Activated CD4-positive, alpha-beta T cell treated with anti-CD3 and anti-CD28 coated beads for 36 hours (primary cell): ENCODE results near the gene DUS2. TPM values are rescaled to one million over a fixed set of nuclear protein-coding genes. Genes with fewer than 3 reads are reported as not detected.
"Not testable (repeated sequence)": the region's sequence is repeated elsewhere in the genome, so short reads cannot be mapped to it uniquely, and the experiment has no call there.

Experiments
- ATAC-seq: fragments of 200-7000 bp; cut with Tn5 transposase; one replicate; pipeline ENCODE4 v1.10.0; 2021; ENCODE audit warnings: mild to moderate bottlenecking, moderate library complexity
- CTCF ChIA-PET: fragments of 350-600 bp; sonication (Branson Sonifier 250); formaldehyde crosslinking; loops from one replicate; lab custom pipeline; 2021; ENCODE audit warnings: antibody characterized with exemption; lab: Charles Lee
- POLR2A ChIA-PET: fragments of 350-600 bp; sonication (Branson Sonifier 250); formaldehyde crosslinking; loops from one replicate; lab custom pipeline; 2021; ENCODE audit warnings: antibody characterized with exemption, inconsistent platforms; lab: Charles Lee
- DNase-seq: peaks from one replicate; pipeline ENCODE4 v3.0.0-alpha.2; 2020
- H3K27ac Mint-ChIP-seq: one replicate; pipeline ENCODE4 v1.8.0; 2021; ENCODE audit warnings: mixed read lengths
- H3K27me3 Mint-ChIP-seq: one replicate; pipeline ENCODE4 v1.8.0; 2021; ENCODE audit warnings: mixed read lengths
- H3K36me3 Mint-ChIP-seq: one replicate; pipeline ENCODE4 v1.8.0; 2021; ENCODE audit warnings: low read depth, mixed read lengths
- H3K4me1 Mint-ChIP-seq: one replicate; pipeline ENCODE4 v1.8.0; 2021; ENCODE audit warnings: mixed read lengths
- H3K4me3 Mint-ChIP-seq: one replicate; pipeline ENCODE4 v1.8.0; 2021; ENCODE audit warnings: mild to moderate bottlenecking, moderate library complexity, mixed read lengths
- H3K9me3 Mint-ChIP-seq: one replicate; pipeline ENCODE4 v1.8.0; 2021; ENCODE audit warnings: low read depth, mixed read lengths
- intact Hi-C, 2 experiments: fragments of 100-400 bp; cut with DNase I in 1 of 2; cut with micrococcal nuclease in 1 of 2; formaldehyde crosslinking; loops; one replicate each; pipeline versions ENCODE4 v1.14.2 to v1.15.1; 2022 to 2024; cut with DNase I, micrococcal nuclease
- total RNA-seq, 2 experiments: library from RNA; stranded (reverse); gene quantifications; one replicate each; pipeline ENCODE4 v1.2.3, GENCODE V29; 2021

DUS2 gene
- total RNA-seq, 2 experiments from 2014 or later = 29.5 to 33.1 TPM

DNA sequence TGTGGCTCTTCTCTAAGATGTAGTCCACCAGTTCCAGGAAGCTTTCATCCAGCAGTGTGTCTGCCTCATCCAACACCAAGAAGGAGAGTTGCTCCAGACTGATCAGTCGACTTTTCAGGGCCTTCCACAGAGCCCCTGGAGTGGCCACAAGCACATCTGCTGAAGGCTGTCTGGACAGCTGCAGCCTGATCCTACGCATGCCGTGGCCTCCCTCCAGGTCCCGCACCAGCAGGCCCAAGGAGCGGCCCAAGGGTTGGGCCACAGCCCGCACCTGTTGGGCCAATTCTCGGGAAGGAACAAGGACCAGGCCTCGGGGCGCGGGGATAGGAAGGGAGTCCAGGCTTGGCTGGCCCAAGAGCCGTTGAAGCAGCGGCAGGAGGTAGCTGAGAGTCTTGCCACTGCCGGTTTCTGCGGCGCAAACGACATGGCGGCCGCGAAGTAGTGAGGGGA lies 781 bp upstream of the DUS2 start:
- ATAC-seq (peak; percentile 23), DNase-seq (no peak)
- Mint-ChIP-seq H3K36me3 (peaks cover 20% of the 10 kb centered on the region), H3K27me3 (no peaks in the 10 kb centered on the region), H3K4me1 (peaks cover 23% of the 10 kb centered on the region), H3K9me3 (no peaks in the 10 kb centered on the region), H3K4me3 (peak overlapping the region; percentile 95), H3K27ac (peak overlapping the region; percentile 97)
- intact Hi-C loops = loop anchor here (1.0 to 2.0 kb wide), 4 partner anchors 30 to 216 kb away; partner anchors contain the start of genes CENPT (in 1 of the 2), EDC4 (in 1 of the 2), NUTF2 (in 1 of the 2) and RANBP10 (in 1 of the 2)
- ChIA-PET CTCF (interaction anchor here (0.7 to 2.0 kb wide), 11 partner anchors 12 to 208 kb away, joined by 3 to 7 read pairs (median 3); no protein-coding TSS in a partner anchor), POLR2A (interaction anchor here (0.6 to 3.5 kb wide), 4 partner anchors 23 to 216 kb away, joined by 3 to 21 read pairs (median 4); partner anchors contain the start of genes DPEP2, RANBP10 and TSNAXIP1)

DNA sequence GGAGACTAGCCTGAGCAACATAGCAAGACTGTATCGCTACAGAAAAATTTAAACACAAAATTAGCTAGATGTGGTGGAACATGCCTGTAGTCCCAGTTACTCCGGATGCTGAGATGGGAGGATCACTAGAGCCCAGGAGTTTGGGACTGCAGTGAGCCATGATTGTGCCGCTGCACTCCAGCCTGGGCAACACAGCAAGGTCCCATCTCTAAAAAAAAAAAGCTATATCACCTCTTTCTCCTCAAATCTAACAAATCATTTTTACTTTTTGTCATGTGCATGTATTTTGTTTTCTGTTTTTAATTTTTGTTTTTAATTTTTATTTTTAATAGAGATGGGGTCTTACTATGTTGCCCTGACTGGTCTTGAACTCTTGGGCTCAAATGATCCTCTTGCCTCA lies 5.9 kb downstream of the DUS2 start:
- CTCF ChIA-PET = interaction anchor here (0.6 to 3.5 kb wide), 5 partner anchors 9 to 696 kb away, joined by 3 to 16 read pairs (median 4); no protein-coding TSS in a partner anchor
- ATAC-seq = no peak

DNA sequence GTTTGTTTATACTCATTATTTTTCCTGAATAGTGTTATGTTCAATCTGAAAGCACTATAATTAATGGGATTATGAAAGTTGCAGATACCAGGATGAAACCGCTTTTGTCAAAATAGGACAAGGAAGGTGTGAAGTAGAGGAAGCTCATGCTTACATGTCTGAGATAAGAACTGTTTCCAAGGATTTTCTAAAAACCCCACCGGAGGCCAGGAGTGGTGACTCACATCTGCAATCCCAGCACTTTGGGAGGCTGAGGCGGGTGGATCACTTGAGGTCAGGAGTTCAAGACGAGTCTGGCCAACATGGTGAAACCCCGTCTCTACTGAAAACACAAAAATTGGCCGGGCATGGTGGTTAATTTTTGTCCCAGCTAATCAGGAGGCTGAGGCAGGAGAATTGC lies 7.0 kb downstream of the DUS2 start:
- ATAC-seq, POLR2A ChIA-PET, H3K9me3 Mint-ChIP-seq, H3K27me3 Mint-ChIP-seq, intact Hi-C loops, H3K27ac Mint-ChIP-seq, H3K4me1 Mint-ChIP-seq, H3K4me3 Mint-ChIP-seq, DNase-seq: not testable (repeated sequence)
- peaks cover 25% of the 10 kb centered on the region for H3K36me3 Mint-ChIP-seq
- CTCF ChIA-PET = interaction anchor here (0.6 to 3.5 kb wide), 2 partner anchors 10 to 49 kb away, joined by 3 to 16 read pairs; no protein-coding TSS in a partner anchor

More for the DNA sequence above, 5.9 kb downstream of the DUS2 start:
- H3K4me1 Mint-ChIP-seq = peaks cover 6% of the 10 kb centered on the region
- DNase-seq = no peak
- peaks cover 22% of the 10 kb centered on the region for H3K36me3 Mint-ChIP-seq
- intact Hi-C loops = no loop called here
- no peaks in the 10 kb centered on the region for H3K9me3 Mint-ChIP-seq
- H3K4me3 Mint-ChIP-seq = no peak overlapping the region
- no peaks in the 10 kb centered on the region for H3K27me3 Mint-ChIP-seq
- H3K27ac Mint-ChIP-seq = no peak overlapping the region
- POLR2A ChIA-PET = interaction anchor here (0.7 kb wide), 1 partner anchor 16 kb away, joined by 6 read pairs; no protein-coding TSS in a partner anchor

DNA sequence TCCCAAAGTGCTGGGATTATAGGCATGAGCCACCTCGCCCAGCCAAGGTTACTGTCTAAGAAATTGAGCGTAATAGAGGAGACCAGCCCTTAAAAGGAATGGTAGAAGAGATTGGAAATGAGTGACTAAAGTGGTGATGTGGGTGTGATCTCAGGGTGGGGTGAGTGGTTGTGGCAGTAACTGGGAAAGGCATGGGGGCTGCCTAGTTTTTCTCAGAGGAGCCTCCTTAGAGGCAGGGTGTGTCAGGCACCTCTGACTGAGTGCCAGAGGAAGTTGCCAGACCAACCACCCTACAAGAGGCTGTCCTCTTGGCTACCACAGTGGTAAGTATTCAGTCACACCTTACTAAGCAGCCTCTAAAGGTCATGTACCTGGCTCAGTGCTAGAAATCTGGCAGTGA lies 8.9 kb downstream of the DUS2 start:
- intact Hi-C loops = no loop called here
- Mint-ChIP-seq H3K9me3 (no peaks in the 10 kb centered on the region), H3K36me3 (peaks cover 20% of the 10 kb centered on the region), H3K27ac (no peak overlapping the region), H3K27me3 (no peaks in the 10 kb centered on the region), H3K4me3 (no peak overlapping the region), H3K4me1 (no peaks in the 10 kb centered on the region)
- ChIA-PET POLR2A (no interaction called here), CTCF (interaction anchor here (0.6 to 1.3 kb wide), 2 partner anchors 9 to 33 kb away, joined by 3 read pairs; partner anchors contain the start of genes DDX28 and DUS2)
- ATAC-seq (peak; percentile 60), DNase-seq (no peak)

DNA sequence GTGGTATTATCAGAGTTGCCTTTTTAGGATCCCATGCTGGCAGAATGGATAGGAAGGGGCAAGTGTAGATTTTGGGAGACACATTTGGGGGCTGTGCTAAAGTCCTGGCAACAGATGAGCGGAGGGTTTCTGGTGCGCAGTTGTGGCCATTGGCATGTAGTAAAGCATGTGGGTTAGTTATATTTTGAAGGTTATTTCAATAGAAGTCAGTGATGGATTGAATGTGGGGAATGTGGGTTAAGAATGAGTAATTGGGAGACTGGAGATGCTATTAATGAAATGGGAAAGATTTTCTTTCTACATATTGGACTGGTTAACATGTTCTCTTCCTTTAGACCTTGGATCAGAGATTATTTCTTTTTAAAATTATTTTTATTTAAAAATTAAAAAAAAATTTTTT lies 10.0 kb downstream of the DUS2 start:
- CTCF ChIA-PET = no interaction called here
- H3K9me3 Mint-ChIP-seq = no peaks in the 10 kb centered on the region
- DNase-seq (no peak), ATAC-seq (no peak)
- H3K27me3 Mint-ChIP-seq = no peaks in the 10 kb centered on the region
- intact Hi-C loops = no loop called here
- peaks cover 17% of the 10 kb centered on the region for H3K36me3 Mint-ChIP-seq
- H3K27ac Mint-ChIP-seq = peak overlapping the region; percentile 56
- POLR2A ChIA-PET = no interaction called here
- H3K4me3 Mint-ChIP-seq = no peak overlapping the region
- no peaks in the 10 kb centered on the region for H3K4me1 Mint-ChIP-seq

DNA sequence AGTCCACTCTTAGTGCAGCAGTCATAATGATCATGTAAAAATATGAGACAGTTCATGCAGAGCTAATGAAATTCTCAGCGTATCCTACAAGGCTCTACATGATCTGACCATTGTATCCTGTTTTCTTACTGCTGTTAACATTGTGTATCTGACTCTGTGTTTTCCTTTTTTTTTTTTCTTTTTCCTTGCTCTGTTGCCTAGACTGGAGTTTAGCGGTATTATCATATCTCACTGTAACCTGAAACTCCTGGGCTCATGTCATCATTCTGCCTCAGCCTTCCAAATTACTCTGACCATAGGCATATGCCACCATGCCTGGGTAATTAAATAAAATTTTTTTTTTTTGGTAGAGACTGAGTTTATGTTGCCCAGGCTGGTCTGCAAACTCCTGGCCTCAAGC lies 12.1 kb downstream of the DUS2 start:
- CTCF ChIA-PET = interaction anchor here (0.8 to 0.9 kb wide), 2 partner anchors 100 to 296 kb away, joined by 3 to 6 read pairs; no protein-coding TSS in a partner anchor
- H3K36me3 Mint-ChIP-seq = peaks cover 23% of the 10 kb centered on the region

DNA sequence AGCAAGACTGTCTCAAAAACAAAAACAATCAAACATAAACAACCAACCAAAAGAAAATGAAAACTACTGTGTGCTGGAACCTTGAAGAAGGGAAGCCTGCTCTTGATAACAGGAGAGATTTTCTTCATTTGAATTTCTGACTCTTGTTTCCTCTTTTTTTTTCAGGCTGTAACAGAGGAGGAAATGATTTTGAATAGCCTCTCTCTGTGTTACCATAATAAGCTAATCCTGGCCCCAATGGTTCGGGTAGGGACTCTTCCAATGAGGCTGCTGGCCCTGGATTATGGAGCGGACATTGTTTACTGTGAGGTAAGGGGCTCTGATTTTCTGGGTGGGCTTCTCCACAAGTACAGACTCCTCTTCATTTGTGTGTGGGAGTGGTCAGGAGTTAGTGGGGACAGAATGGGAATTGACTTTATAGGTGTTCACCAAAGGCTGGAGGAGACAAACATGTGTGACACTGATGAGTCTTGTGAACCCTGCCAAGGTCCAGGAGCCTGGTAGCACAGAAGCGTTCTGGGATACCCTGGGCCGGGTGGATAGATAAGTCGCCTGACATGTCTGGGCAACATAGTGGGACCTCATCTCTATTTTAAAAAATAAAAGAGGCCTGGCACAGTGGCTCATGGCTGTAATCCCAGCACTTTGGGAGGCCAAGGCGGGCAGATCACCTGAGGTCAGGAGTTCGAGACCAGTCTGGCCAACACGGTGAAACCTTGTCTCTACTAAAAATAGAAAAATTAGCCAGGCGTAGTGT lies 14.9 kb downstream of the DUS2 start:
- ATAC-seq = no peak
- H3K4me3 Mint-ChIP-seq = no peak overlapping the region
- H3K36me3 Mint-ChIP-seq = peaks cover 25% of the 10 kb centered on the region
- ChIA-PET CTCF (interaction anchor here (1.2 to 1.3 kb wide), 2 partner anchors 10 to 47 kb away, joined by 3 to 6 read pairs; no protein-coding TSS in a partner anchor), POLR2A (no interaction called here)
- H3K9me3 Mint-ChIP-seq = no peaks in the 10 kb centered on the region
- no peak overlapping the region for H3K27ac Mint-ChIP-seq
- H3K4me1 Mint-ChIP-seq = peaks cover 7% of the 10 kb centered on the region
- H3K27me3 Mint-ChIP-seq = no peaks in the 10 kb centered on the region
- no peak for DNase-seq
- intact Hi-C loops = no loop called here

More for the DNA sequence above, 12.1 kb downstream of the DUS2 start:
- H3K9me3 Mint-ChIP-seq = no peaks in the 10 kb centered on the region
- H3K27ac Mint-ChIP-seq = no peak overlapping the region
- no peak overlapping the region for H3K4me3 Mint-ChIP-seq
- POLR2A ChIA-PET = interaction anchor here (1.1 kb wide), 1 partner anchor 12 kb away, joined by 5 read pairs; the partner anchor contains the start of genes DDX28 and DUS2
- DNase-seq = no peak
- H3K4me1 Mint-ChIP-seq = peaks cover 3% of the 10 kb centered on the region
- intact Hi-C loops = no loop called here
- no peak for ATAC-seq
- H3K27me3 Mint-ChIP-seq = no peaks in the 10 kb centered on the region

DNA sequence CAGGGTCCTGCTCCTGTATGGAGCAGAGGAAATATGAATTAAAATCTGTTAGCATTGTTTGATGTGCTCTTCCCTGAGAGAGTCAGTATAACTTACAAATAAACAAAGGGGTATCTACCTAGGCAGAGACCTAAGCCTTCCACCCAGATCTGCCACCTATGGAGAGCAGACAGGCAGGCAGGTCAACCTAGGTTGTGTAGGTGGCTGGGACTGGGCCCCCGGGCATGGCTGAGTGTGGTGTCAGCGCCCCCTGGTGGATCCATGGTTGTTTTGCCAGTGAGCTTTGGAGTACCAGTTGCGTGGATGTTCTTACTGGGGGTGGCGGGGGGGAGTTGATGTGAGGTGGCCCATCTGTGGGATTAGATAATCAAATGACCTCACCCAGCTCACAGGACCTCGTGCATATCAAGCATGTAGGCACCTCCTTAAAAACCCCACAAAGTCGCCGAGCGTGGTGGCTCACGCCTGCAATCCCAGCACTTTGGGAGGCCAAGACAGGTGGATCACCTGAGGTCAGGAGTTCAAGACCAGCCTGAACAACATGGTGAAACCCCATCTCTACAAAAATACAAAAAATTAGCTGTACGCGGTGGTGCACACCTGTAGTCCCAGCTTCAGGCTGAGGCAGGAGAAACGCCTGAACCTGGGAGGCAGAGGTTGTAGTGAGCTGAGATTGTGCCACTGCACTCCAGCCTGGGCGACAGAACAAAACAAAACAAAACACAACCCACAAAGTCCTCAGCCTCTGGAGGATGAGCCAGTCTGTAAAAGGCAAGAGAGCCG lies 17.6 kb downstream of the DUS2 start:
- intact Hi-C loops = loop anchor here (1.0 to 10.0 kb wide), 9 partner anchors 47 to 519 kb away; partner anchors contain the start of genes PSMB10 (in 1 of the 2) and SLC12A4 (in 1 of the 2)
- ChIA-PET CTCF (interaction anchor here (0.5 to 2.2 kb wide), 44 partner anchors 11 to 1429 kb away, joined by 3 to 16 read pairs (median 4); partner anchors contain the start of genes CTRL, DDX28, DPEP2 and DUS2), POLR2A (interaction anchor here (0.6 to 0.9 kb wide), 3 partner anchors 105 to 524 kb away, joined by 3 to 8 read pairs (median 3); no protein-coding TSS in a partner anchor)
- Mint-ChIP-seq H3K27me3 (no peaks in the 10 kb centered on the region), H3K4me3 (no peak overlapping the region), H3K36me3 (peaks cover 23% of the 10 kb centered on the region), H3K4me1 (peaks cover 7% of the 10 kb centered on the region), H3K9me3 (no peaks in the 10 kb centered on the region), H3K27ac (peak overlapping the region; percentile 31)
- ATAC-seq (peak; percentile 98), DNase-seq (peak; percentile 94)

DNA sequence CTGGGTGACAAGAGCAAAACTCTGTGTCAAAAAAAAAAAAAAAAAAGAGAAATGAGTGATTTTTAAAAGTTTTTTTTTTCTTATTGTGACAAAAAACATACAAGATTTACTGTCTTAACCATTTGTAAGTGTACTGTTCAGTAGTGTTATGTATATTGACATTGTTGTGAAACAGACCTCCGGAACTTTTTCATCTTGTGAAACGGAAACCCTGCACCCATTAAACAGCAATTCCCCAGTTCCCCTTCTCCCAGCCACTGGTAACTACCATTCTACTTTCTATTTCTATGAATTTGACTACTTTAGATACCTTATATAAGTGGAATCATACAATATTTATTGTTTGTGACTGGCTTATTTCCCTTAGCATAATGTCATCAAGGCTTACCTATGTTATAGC lies 18.7 kb downstream of the DUS2 start:
- ChIA-PET CTCF (interaction anchor here (0.9 to 1.9 kb wide), 12 partner anchors 20 to 227 kb away, joined by 3 to 7 read pairs (median 4); partner anchors contain the start of gene NRN1L), POLR2A (no interaction called here)
- ATAC-seq (no peak), DNase-seq (no peak)
- H3K9me3 Mint-ChIP-seq = no peaks in the 10 kb centered on the region
- no peak overlapping the region for H3K4me3 Mint-ChIP-seq
- H3K27me3 Mint-ChIP-seq = no peaks in the 10 kb centered on the region
- intact Hi-C loops = loop anchor here (1.0 to 10.0 kb wide), 5 partner anchors 73 to 367 kb away; partner anchors contain the start of genes PSMB10 (in 1 of the 2) and SLC12A4 (in 1 of the 2)
- H3K36me3 Mint-ChIP-seq = peaks cover 27% of the 10 kb centered on the region
- peaks cover 9% of the 10 kb centered on the region for H3K4me1 Mint-ChIP-seq
- H3K27ac Mint-ChIP-seq = no peak overlapping the region

DNA sequence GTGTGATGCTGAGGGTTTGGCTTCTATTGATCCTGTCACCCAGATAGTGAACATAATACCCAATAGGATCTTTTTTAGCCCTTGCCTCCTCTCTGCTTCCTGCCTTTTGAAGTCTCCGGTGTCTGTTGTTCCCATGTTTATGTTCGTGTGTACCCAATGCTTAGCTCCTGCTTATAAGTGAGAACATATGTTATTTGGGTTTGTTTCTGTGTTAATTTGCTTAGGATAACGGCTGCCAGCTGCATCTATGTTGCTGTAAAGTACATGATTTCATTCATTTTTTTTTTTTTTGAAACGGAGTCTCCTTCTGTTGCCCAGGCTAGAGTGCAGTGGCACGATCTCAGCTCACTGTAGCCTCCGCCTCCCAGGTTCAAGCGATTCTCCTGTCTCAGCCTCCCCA lies 23.0 kb downstream of the DUS2 start:
- Mint-ChIP-seq H3K27me3 (no peaks in the 10 kb centered on the region), H3K9me3 (no peaks in the 10 kb centered on the region), H3K27ac (no peak overlapping the region), H3K4me1 (peaks cover 2% of the 10 kb centered on the region), H3K4me3 (no peak overlapping the region), H3K36me3 (peaks cover 30% of the 10 kb centered on the region)
- CTCF ChIA-PET = interaction anchor here (0.9 to 1.0 kb wide), 2 partner anchors 17 to 52 kb away, joined by 3 read pairs; no protein-coding TSS in a partner anchor
- POLR2A ChIA-PET = no interaction called here
- ATAC-seq (no peak), DNase-seq (no peak)
- intact Hi-C loops = loop anchor here in 1 of 2 experiments (10.0 kb wide), 1 partner anchor 371 kb away; no protein-coding TSS in a partner anchor
